ENCODE measurements around the gene ANKRD49.
A peak's percentile ranks its signal among the peaks of the same experiment; 100 is the strongest.

Gene ANKRD49

GRCh38 chr11:94472916-94473799 lies 20.6 kb upstream of the ANKRD49 start:
- TF ChIP-seq CTCF (IDR thresholded peaks at IDR 0.05; ENCODE audit: control insufficient read depth, extremely low read depth, insufficient read depth) = no peak
- no peak overlapping the region for H3K4me3 ChIP-seq (ENCODE audit: low read depth, low read length)
- DNase-seq (ENCODE audit: low read depth) = no peak

GRCh38 chr11:94477624-94478023 lies 16.2 kb upstream of the ANKRD49 start:
- no peak overlapping the region for H3K4me3 ChIP-seq (ENCODE audit: low read depth, low read length)
- no peak for TF ChIP-seq CTCF (IDR thresholded peaks at IDR 0.05; ENCODE audit: control insufficient read depth, extremely low read depth, insufficient read depth)
- DNase-seq (ENCODE audit: low read depth) = no peak

DNA sequence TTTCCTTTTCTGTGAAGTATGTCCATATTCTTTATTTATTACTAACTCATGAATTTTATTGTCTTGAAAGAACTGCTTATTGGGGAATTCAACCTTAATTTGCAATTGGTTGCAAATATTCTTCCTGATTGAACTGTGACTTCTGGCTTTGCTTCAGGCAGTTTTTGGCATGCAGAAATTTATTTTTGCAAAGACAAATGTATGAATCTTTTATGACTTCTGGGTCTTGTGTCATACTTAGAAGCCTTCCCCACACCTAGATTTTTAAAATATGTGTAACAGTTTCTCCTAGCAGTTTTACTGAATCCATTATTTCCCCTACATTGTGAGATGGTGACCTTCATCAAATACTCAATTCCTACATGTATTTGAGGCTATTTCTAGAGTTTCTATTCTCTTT lies 12.4 kb upstream of the ANKRD49 start:
- TF ChIP-seq CTCF (IDR thresholded peaks at IDR 0.05; ENCODE audit: control insufficient read depth, extremely low read depth, insufficient read depth) = no peak
- DNase-seq (ENCODE audit: low read depth) = no peak
- no peak overlapping the region for H3K4me3 ChIP-seq (ENCODE audit: low read depth, low read length)

- no peak for DNase-seq (ENCODE audit: low read depth)
- H3K4me3 ChIP-seq (ENCODE audit: low read depth, low read length) = no peak overlapping the region
- no peak for TF ChIP-seq CTCF (IDR thresholded peaks at IDR 0.05; ENCODE audit: control insufficient read depth, extremely low read depth, insufficient read depth)
Observed at GRCh38 chr11:94486068-94486467, 7.7 kb upstream of the ANKRD49 start.

DNA sequence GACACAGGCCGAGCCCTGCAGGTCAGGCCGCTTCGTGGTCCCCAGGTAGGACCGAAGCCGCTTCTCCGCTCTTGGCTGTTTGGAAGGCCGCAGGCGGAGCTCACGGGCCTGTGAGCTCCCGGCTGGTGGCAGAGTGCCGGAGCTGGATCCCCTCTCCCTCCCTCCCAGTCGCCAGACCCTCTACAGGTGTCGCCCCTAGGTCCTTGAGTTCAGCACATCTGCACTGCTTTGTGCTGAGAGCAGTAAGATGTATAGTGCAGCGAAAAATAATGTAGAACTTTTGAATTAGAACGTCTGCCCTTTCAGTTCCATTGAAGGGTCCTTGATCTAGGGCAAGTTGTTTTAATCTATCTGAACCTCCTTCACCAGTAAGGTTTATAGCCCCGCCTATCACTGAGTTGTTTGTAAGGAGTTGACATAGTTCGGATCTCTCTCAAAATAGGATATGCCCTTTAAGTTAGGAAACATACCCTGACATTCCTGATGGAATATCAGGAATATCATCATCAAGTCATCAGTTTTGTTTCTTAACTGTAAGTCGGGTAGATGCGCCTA lies 419 bp downstream of the ANKRD49 start:
- no peak for TF ChIP-seq CTCF (IDR thresholded peaks at IDR 0.05; ENCODE audit: control insufficient read depth, extremely low read depth, insufficient read depth)
- no peak for DNase-seq (ENCODE audit: low read depth)
- peak overlapping the region; percentile 93 for H3K4me3 ChIP-seq (ENCODE audit: low read depth, low read length)

DNA sequence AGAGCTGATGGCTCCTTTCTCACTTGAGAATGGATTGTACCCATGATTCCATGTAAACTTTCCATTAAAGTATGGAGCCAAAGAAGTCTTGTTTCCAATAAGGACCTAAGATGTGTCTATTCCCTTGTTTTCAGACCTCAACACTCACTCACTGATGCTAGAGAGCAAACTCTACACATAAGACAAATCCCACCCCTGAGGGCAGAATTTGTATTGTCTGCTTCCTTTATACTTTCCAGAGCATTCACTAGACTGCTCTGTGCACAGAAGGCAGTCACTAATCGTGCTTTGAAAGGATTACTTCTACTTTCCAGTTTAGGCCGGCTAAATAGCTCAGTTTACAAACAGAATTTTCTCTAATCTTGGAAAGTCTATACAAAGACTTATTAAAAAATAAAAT lies 6.4 kb downstream of the ANKRD49 start:
- TF ChIP-seq CTCF (IDR thresholded peaks at IDR 0.05; ENCODE audit: control insufficient read depth, extremely low read depth, insufficient read depth) = no peak
- H3K4me3 ChIP-seq (ENCODE audit: low read depth, low read length) = no peak overlapping the region
- no peak for DNase-seq (ENCODE audit: low read depth)

All from LNCaP clone FGC (cell line).